Glutamatergic neuron (in vitro differentiated cells): Measurements from ENCODE around the gene SRM. TPM values are rescaled to one million over a fixed set of nuclear protein-coding genes. Genes with fewer than 3 reads are reported as not detected.

Experiments
- DNase-seq: peaks from one replicate; pipeline ENCODE4 v3.0.0; 2022
- H3K27ac Mint-ChIP-seq: one replicate; pipeline ENCODE4 v1.8.0; 2020; ENCODE audit warnings: mild to moderate bottlenecking, mixed read lengths, inconsistent platforms; ENCODE audit not compliant: unreplicated experiment
- H3K27me3 Mint-ChIP-seq: one replicate; pipeline ENCODE4 v1.8.0; 2020; ENCODE audit warnings: mild to moderate bottlenecking, moderate library complexity, mixed read lengths, inconsistent platforms; ENCODE audit not compliant: unreplicated experiment
- H3K36me3 Mint-ChIP-seq: one replicate; pipeline ENCODE4 v1.8.0; 2020; ENCODE audit warnings: mild to moderate bottlenecking, mixed read lengths, inconsistent platforms; ENCODE audit not compliant: unreplicated experiment
- H3K4me1 Mint-ChIP-seq: one replicate; pipeline ENCODE4 v1.8.0; 2020; ENCODE audit warnings: mild to moderate bottlenecking, low read depth, mixed read lengths, inconsistent platforms; ENCODE audit not compliant: unreplicated experiment
- H3K4me3 Mint-ChIP-seq: one replicate; pipeline ENCODE4 v1.8.0; 2020; ENCODE audit warnings: mild to moderate bottlenecking, mixed read lengths, inconsistent platforms; ENCODE audit not compliant: unreplicated experiment
- H3K9me3 Mint-ChIP-seq: one replicate; pipeline ENCODE4 v1.8.0; 2020; ENCODE audit warnings: mild to moderate bottlenecking, moderate library complexity, mixed read lengths, inconsistent platforms; ENCODE audit not compliant: unreplicated experiment
- total RNA-seq: library from RNA; stranded (reverse); fragmentation: NEBNext Ultra II Directional; extraction: Animal tissue kit (Norgen Biotek cat#: 25700); gene quantifications from one replicate; pipeline ENCODE4 v1.2.1, GENCODE V29; 2021; ENCODE audit not compliant: unreplicated experiment
- TF ChIP-seq, protein P1 (sequence below): fragments of 200-600 bp; sonication (generic); IDR thresholded peaks from one replicate; pipeline ENCODE4 v1.5.0; 2021; ENCODE audit not compliant: partially characterized antibody, unreplicated experiment

SRM gene
- total RNA-seq, 1 donor from 2014 or later: 79.4 TPM

DNA sequence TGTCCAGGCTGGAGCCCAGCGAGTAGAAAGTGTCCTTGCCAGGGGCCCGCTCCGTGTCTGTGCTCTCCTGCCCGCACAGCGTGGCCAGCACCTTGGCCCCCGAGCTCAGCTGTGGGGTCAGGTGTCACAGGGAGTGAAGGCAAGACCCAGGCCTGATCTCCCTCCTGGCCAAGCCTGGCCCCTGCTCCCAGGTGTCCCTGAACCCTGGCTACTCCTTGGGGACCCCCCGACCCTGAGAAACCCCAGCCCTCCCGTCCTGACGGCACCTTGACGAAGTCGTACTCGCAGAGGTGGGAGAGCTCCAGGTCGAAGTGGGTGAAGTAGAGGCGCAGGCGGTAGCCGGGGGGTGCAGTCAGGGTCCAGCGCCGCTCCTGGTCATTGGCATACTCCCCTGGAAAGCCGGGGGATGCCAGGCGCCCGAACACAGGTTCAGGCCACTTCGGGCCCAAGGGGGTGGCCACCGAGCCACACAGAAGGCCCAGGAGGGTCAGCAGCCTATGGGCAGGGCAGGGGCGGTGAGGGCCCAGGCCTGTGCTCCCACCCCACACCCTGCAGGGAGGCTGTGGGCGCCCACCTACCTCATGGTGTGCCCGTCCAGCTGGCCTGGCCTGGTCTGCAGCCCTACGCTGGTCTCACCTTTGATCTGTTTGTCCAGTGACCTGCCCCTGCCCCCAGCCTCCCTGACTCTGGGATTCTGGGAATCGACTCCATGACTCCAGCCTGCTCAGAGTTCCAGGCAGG, 13.0 kb downstream of the SRM start, which contains the start of gene MASP2:
Gene MASP2 (minus strand): TSS at position 615 of the 741 bp plus-strand sequence. CDS start 32 bp downstream, at position 583.
- no peak within 1 kb of the TSS for H3K4me3 Mint-ChIP-seq
- DNase-seq: no peak
- TF ChIP-seq, protein P1, sequence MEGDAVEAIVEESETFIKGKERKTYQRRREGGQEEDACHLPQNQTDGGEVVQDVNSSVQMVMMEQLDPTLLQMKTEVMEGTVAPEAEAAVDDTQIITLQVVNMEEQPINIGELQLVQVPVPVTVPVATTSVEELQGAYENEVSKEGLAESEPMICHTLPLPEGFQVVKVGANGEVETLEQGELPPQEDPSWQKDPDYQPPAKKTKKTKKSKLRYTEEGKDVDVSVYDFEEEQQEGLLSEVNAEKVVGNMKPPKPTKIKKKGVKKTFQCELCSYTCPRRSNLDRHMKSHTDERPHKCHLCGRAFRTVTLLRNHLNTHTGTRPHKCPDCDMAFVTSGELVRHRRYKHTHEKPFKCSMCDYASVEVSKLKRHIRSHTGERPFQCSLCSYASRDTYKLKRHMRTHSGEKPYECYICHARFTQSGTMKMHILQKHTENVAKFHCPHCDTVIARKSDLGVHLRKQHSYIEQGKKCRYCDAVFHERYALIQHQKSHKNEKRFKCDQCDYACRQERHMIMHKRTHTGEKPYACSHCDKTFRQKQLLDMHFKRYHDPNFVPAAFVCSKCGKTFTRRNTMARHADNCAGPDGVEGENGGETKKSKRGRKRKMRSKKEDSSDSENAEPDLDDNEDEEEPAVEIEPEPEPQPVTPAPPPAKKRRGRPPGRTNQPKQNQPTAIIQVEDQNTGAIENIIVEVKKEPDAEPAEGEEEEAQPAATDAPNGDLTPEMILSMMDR: no peak
- H3K27ac Mint-ChIP-seq: no peak within 1 kb of the TSS
- H3K4me1 Mint-ChIP-seq: peaks cover 8% of the 10 kb centered on the region
- H3K36me3 Mint-ChIP-seq: no peaks in the 10 kb centered on the region
- no peaks in the 10 kb centered on the region for H3K9me3 Mint-ChIP-seq
- H3K27me3 Mint-ChIP-seq: no peaks in the 10 kb centered on the region

DNA sequence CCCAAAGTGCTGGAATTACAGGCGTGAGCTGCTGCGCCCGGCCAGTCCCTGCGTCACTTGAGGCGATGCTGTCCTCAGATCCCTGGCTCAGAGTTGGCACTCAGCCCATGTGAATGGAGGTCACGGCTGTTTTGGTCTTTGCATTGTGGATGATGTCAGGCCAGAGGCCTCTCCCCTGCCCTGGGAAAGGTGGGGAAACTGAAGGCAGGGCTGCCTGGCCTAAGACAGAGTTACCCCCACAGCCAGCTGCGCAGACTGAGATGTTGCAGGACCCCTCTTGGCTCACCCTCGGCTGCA, 13.6 kb downstream of the SRM start:
- Mint-ChIP-seq H3K27me3 (no peaks in the 10 kb centered on the region), H3K36me3 (no peaks in the 10 kb centered on the region), H3K4me1 (peaks cover 2% of the 10 kb centered on the region), H3K27ac (no peak overlapping the region), H3K9me3 (no peaks in the 10 kb centered on the region), H3K4me3 (no peak overlapping the region)
- TF ChIP-seq, protein P1: no peak
- no peak for DNase-seq

DNA sequence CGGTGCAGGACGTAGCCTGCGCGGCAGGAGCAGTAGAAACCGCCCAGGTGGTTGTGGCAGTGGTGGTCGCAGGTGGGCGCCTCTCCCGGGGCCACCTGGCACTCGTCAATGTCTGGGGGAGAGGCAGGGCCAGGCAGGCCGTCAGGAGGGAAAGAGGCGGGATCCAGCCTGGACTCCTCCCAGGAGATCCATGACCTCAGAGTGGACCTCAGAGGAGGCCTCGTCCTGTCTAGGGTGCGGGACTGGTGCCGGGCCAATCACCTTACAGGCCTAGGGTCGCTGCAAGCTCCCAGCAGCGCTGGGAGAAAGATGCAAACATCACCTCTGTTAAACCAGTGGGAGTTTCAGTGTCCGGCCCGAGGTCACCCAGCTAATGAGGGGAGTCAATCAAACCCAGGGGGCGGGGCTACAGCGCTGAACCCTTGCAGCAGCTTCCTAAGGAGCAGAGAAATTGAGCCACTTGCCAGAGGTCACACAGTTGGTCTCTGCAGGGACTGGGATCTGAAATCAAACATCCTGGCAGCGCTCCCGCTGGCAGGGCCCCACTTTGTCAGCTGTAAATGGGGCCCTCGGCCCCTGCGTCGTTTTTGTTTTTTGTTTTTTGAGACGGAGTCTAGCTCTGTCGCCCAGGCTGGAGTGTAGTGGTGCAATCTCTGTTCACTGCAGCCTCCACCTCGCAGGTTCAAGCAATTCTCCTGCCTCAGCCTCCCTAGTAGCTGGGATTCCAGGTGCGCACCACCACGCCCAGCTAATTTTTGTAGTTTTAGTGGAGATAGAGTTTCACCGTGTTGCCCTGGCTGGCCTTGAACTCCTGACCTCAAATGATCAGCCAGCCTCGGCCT, 14.2 kb downstream of the SRM start:
- TF ChIP-seq, protein P1: no peak
- Mint-ChIP-seq H3K9me3 (no peaks in the 10 kb centered on the region), H3K27ac (no peak overlapping the region), H3K4me3 (no peak overlapping the region), H3K4me1 (no peaks in the 10 kb centered on the region), H3K27me3 (no peaks in the 10 kb centered on the region), H3K36me3 (no peaks in the 10 kb centered on the region)
- peak; percentile 74 for DNase-seq

DNA sequence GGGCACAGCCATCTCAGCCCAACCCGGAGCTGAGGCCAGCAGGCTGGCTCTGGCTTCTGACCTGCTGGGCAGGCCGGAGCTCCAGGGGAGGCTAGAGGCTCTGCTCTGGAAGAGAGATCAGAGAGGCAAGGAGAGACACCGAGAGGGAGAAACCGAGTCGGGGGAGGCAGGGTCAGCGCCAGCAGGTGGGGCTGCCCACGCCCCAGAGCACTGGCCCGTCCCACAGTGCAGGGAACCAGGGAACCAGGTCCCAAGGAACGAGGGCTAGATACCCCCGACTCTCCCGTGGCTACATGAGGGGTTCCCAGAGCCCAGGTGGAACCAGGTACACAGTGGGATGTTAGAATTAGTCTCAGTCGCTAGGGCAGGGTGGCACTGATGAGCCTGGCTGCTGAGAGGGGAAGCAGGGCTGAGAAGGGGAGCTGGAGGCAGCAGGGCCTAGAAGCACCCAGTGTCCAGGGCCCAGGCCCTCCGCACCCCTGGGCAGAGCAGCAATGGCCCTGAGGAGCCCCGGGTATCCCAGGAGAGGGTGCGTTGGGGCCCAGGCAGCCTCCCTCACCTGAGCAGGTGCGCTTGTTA, 14.9 kb downstream of the SRM start:
- no peak overlapping the region for H3K27ac Mint-ChIP-seq
- H3K4me3 Mint-ChIP-seq: no peak overlapping the region
- no peaks in the 10 kb centered on the region for H3K4me1 Mint-ChIP-seq
- no peaks in the 10 kb centered on the region for H3K9me3 Mint-ChIP-seq
- H3K36me3 Mint-ChIP-seq: no peaks in the 10 kb centered on the region
- H3K27me3 Mint-ChIP-seq: no peaks in the 10 kb centered on the region
- TF ChIP-seq, protein P1: no peak
- DNase-seq: no peak
